Fibroblast of skin of left quadriceps (primary cell): ENCODE data around the gene NRBF2.
"Not testable (repeated sequence)": the region's sequence is repeated elsewhere in the genome, so short reads cannot be mapped to it uniquely, and the experiment has no call there.

Source experiments
- DNase-seq, 2 experiments: peaks; one replicate each; pipeline ENCODE4 v3.0.0-alpha.2; 2013; ENCODE audit warnings: low read depth in 2 of 2

Gene NRBF2

DNA sequence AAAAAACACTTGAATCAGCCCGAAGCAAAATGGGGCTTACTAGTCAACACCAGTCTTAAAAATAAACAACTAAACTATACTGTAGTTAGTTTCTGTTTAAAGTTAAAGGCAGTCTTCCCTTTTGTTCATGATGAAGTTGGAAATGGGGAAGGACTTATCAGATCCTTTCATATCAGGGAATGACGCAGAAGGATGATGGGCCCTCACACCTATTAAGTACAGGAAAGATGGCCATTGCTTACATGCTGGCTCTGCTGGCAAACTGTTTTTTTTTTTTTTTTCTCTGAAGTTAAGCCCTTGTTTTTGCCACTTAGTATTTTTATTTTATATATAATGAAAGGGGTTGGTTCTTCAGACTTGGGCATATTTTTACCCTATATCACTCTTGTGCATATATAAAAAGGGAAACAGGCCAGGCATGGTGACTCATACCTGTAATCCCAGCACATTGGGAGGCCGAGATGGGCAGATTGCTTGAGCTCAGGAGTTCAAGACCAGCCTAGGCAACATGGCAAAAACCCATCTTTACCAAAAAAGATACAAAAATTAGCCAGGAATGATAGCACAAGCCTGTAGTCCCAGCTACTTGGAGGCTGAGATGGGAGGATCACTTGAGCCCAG lies 16.6 kb upstream of the NRBF2 start:
- DNase-seq: no peak

DNA sequence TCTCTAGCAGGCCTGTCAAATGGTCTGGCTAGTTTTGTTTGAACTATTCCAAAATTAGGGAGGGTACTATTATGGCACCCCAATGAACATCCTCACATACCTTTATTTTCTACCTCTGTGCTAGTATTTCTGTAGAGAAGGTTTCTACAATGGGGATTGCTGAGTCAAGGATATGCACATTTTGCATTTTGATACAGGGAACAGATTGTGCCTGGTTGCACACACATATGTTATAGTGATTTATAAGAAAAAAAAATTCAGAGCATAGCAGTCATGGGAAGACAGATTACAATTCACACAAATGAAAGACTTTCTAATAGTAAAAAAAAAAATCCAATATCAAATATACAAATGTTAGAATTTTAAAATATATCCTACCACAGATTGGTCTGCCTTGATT lies 14.1 kb upstream of the NRBF2 start:
- DNase-seq: no peak

DNA sequence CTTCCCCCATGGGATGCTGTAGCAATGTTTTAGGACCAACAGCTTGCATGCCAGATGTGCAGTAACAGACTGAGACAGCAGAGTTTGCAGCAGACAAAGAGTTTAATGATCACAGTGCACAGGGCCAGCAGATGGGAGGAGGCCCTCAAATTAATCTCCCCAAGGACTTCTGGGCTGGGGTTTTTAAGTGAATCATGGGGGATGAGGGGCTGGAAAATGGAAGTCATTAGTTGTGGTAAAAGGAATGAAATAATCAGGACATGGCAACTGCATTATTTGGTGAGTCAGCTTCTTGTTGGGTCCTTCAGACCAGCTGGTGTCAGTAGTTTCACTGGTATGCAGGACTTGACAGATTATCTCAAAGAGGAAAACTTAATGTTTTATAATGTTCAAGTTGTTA lies 12.6 kb upstream of the NRBF2 start:
- peak; percentile 99 for DNase-seq

DNA sequence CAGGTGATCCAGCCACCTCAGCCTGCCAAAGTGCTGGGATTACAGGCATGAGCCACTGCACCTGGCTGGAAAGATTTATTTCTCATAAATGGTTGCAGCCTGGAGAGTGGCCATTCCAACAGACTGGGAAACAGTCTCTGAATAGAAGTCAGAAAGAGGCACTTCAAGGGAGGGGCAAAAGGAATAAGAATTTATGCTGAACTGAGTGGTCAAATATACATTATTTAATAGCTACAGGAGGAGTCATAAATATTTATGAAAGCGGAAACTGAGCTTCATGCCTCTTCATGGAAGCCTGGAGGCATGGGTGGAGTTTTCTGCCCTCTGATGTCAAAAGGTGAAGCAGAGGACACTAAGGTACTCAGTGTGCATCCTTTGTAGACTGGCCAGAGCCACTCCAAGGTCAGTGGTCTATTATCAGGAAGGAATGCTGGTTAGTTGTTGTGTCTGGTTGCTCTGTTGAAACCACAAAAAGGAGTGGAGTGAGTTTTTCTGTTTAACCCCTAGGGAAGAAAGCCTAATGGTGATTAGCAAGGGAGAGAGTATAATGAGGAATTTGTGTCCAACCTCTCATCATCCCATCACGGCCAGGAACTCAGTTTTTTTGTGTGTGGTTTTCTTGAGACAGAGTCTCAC lies 9.3 kb upstream of the NRBF2 start:
- DNase-seq: no peak

GRCh38 chr10:63125459-63125858 lies 7.7 kb upstream of the NRBF2 start:
- no peak for DNase-seq

- peak; percentile 48 to 50 for DNase-seq
These were observed 4.7 kb upstream of the NRBF2 start for GRCh38 chr10:63128443-63128842.

- DNase-seq: no peak
These were observed 3.2 kb upstream of the NRBF2 start for GRCh38 chr10:63129888-63130287.

GRCh38 chr10:63132651-63133055 lies 475 bp upstream of the NRBF2 start:
- DNase-seq: no peak

DNA sequence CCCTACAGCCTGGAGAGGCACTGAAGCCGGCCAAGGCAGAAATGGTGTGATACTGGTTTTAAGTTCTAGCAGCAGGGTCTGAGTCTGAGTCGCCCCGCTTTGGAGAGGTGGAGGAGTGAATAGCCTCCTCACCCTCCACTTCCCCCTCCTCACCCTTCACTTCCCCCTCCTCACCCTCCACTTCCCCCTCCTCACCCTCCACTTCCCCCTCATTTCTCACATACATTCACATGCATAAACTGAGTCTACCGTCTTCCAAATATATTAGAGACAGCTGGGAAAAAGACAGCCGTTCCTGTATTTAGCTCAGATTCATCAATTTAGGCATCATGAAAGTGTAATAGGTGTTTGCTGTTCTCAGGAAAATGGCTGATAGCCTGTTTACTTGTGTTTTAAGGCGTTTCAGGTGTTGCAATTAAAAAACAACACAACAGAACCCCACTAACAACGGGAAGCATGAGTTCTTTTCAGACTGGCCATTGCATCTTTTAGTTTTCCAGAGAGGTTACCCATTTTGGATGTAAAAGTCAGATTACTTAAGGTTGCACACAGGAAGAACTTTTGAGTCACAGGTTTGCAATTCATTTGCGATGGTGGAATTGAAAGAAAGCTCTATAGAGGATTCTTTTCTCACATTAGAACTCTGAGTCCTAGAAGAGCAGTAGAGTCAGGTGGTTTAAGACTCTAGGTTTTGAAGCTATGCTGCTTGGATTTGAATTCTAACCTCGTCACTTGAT lies 861 bp downstream of the NRBF2 start:
- DNase-seq: no peak

- DNase-seq: no peak
These were observed 4.2 kb downstream of the NRBF2 start for GRCh38 chr10:63137306-63137705.

DNA sequence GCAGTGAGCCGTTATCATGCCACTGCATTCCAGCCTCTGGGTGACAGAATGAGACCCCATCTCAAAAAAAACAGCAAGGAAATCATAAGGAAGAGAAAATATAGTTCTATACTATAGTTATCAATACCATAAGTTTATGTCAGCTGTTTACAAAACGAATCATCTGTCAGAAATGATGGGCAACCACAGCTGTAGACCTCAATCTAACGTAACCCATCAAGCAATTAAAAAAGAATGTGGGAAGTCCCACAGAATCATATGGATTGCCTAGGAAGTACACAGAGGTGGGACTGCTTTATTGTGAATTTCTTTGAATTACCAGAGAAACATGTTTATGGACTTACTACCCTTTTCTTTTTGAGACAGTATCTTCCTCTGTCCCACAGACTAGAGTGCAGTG lies 6.9 kb downstream of the NRBF2 start:
- DNase-seq: no peak

DNA sequence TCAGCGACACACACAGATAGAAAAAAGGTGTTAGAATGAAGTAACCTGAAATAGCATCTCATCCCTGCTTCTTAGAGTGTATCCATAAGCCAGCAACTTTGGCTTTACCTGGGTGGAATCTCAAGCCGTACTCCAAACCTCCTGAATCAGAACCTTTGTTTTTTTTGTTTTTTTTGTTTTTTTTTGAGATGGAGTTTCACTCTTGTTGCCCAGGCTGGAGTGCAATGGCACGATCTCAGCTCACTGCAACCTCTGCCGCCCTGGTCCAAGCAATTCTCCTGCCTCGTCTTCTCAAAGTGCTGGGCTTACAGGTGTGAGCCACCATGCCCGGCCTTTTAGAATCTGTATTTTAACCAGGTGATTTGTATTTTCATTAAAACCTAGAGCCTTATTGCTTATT lies 9.0 kb downstream of the NRBF2 start:
- DNase-seq: no peak

DNA sequence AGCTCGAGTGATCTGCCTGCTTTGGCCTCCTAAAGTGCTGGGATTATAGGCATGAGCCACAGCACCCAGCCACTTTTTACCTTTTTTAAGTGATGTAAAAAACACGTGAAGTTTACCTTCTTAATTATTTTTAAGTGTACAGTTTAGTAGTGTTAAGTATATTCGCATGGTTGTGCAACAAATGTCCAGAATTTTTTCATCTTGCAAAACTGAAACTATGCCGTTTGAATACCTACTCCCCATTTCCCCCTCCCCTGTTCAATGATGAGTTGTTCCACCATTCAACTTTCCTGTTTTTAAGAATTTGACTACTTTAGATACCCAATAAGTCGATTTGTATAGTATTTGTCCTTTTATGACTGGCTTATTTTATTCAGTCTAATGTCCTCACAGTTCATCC lies 10.9 kb downstream of the NRBF2 start:
- DNase-seq: no peak

- DNase-seq: no peak
These were observed 12.7 kb downstream of the NRBF2 start for GRCh38 chr10:63145782-63146181.

DNA sequence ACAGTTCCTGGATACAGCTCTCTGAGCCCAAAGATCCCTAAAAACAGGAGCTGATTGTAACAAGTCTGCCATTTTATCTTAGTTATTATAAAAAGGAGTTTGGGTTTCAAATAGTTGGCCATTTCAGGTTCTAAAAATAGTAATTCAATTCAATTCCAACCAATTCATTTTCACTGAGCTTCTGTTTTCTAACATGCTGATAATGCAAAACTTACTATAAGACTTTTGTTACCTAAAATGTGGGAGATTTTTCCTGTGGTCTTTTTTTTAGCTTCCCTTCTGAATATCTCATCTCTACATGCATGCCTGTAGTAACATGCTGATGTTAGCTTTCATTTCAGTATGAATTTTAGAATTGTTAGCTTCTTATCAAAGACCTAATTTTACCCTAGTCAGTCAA lies 13.4 kb downstream of the NRBF2 start:
- no peak for DNase-seq

DNA sequence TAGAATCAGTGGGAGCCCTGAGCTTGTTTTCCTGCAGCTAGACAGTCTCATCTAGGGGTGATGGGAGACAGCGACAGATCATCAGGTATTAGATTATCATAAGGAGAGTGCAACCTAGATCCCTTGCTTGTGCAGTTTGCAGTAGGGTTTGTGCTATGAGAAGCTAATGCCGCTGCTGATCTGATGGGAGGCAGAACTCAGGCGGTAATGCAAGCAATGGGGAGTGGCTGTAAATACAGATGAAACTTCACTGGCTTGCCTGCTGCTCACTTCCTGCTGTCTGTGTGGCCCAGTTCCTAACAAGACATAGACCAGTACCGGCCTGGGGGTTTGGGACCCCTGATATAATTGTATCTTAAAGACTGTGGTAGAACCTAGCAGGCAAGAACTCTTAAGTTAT lies 17.6 kb downstream of the NRBF2 start:
- no peak for DNase-seq

GRCh38 chr10:63153868-63154545 lies 20.9 kb downstream of the NRBF2 start:
- DNase-seq: not testable (repeated sequence)

DNA sequence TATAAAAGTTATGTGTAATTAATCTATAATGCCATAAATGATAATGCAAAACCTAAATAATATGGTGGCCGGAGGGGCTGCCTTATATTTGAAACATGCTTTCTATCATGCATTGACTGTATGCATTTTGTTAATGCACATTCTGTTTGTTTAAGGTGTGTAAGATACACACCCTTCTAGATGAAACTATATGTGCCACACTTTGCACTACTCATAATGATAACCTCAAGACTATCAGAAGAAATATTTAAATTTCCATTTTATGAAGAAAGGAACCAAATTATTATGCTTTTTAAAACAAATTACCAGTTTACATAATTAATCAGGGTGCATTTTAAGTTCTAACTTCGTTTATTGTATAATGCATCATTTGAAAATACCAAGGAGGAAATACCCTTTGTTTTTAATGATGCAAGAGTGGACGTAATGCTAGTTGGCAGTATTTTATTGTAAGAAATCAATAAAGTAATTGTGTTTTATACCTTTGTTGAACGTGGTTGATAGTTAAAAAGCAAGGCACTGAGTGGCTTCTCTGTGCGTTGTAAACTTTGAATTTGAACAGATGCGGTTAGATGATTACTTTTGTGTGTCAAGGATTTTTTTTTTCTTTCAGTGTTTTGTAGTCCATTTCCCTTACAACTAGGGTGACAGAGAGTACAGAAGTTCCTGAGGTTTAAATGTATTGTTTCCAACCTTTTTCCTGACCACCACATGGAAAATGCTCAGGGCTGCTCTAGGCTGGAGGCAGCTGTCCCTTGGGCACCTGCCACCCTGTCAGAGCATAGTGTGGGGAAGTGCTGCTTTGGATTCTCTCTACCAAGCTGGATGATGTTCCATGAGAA lies 21.6 kb downstream of the NRBF2 start:
- DNase-seq: no peak

- DNase-seq: no peak
These were observed 22.4 kb downstream of the NRBF2 start for GRCh38 chr10:63155388-63156020.

DNA sequence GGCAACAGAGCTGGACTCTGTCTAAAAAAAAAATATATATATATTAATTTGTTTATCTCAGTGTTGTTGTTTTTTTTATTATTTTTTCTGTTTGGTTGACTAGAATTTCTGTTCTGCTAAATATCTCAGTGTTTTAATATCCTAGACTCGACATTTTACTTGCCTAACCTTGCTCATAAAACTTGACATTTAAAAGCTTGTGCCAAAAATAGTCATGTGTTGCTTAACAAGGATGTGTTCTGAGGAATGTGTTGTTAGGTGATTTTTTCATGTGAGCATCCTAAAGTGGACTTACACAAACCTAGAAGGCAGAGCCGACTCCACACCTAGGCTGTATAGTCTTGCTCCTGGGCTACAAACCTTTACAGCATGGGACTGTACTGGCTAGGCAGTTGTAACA lies 23.1 kb downstream of the NRBF2 start:
- DNase-seq: no peak
